ENCODE results near the gene POLL.

The POLL gene

GRCh38 chr10:101558204-101558603, 29.9 kb downstream of the POLL start:
- Histone ChIP-seq H3K9me3 (replicated peaks in 1 of 2; ENCODE audit: control insufficient read depth in 2 of 2, insufficient read depth in 1 of 2, low read depth in 1 of 2, low read length in 2 of 2) (peaks cover 0 to 2% of the 10 kb centered on the region in 2 donors), H3K18ac (ENCODE audit: low read length) (no peak overlapping the region), H2BK120ac (ENCODE audit: low read depth, low read length) (no peak overlapping the region), H2AFZ (ENCODE audit: low read length) (no peak overlapping the region), H3K9ac (ENCODE audit: low read depth, low read length, poor library complexity) (no peak overlapping the region), H3K4me3 (ENCODE audit: low read length in 2 of 2) (no peak overlapping the region), H3K23ac (ENCODE audit: low read depth, low read length, poor library complexity) (no peak overlapping the region), H2AK5ac (ENCODE audit: low read depth, low read length) (no peak overlapping the region), H2BK15ac (ENCODE audit: low read length) (no peak overlapping the region), H3K14ac (ENCODE audit: low read length) (no peak overlapping the region), H3K27ac (replicated peaks; ENCODE audit: low read length) (no peak overlapping the region), H3K36me3 (replicated peaks in 1 of 2; ENCODE audit: control insufficient read depth in 2 of 2, insufficient read depth in 2 of 2, low read length in 2 of 2) (peaks cover 0 to 12% of the 10 kb centered on the region in 2 donors), H3K4me2 (ENCODE audit: insufficient read depth, low read length, poor library complexity, severe bottlenecking) (no peak overlapping the region), H3K4ac (ENCODE audit: low read length) (no peak overlapping the region), H4K8ac (ENCODE audit: low read depth, low read length) (no peak overlapping the region), H3K4me1 (ENCODE audit: control insufficient read depth in 2 of 2, insufficient read depth in 1 of 2, low read depth in 1 of 2, low read length in 2 of 2) (peaks cover 0 to 2% of the 10 kb centered on the region in 2 donors), H2BK12ac (ENCODE audit: low read length) (no peak overlapping the region), H3K27me3 (ENCODE audit: control insufficient read depth in 3 of 3, insufficient read depth in 3 of 3, low read depth in 1 of 3, low read length in 3 of 3) (peaks cover 0 to 14% (median 0%) of the 10 kb centered on the region in 3 experiments), H2BK5ac (ENCODE audit: low read length) (no peak overlapping the region), H4K91ac (ENCODE audit: low read depth, low read length, poor library complexity) (no peak overlapping the region), H3K79me1 (ENCODE audit: low read depth, low read length) (no peaks in the 10 kb centered on the region)
- DNase-seq (ENCODE audit: low spot score), result no peak
- WGBS, 2 donors (ENCODE audit: extremely low coverage in 2 of 2, insufficient read length in 2 of 2, insufficient replicate concordance in 1 of 2), result no CpG with 5 or more reads among the region's 2 CpGs

DNA sequence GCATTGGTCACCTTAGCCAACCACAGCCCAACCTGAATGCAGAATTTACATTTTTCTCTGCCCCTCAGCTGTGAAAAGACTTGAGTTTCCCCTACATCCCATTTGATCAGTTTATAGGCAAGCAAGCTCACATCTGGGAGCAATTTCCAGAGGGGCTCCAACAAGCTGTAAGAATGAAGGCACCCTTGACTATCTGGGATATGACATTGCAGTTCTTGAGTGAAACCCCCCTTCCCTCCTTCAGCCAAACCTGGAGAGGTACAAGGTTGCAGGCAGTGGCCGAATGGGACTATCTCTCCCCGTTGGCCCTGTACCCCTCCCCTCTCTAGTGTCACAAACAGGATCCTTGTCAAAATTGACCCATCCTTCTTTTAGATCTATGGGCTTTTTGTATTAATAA, 30.5 kb downstream of the POLL start:
- peaks cover 0 to 2% of the 10 kb centered on the region in 2 donors for H3K4me1 ChIP-seq (ENCODE audit: control insufficient read depth in 2 of 2, insufficient read depth in 1 of 2, low read depth in 1 of 2, low read length in 2 of 2)
- H3K23ac ChIP-seq (ENCODE audit: low read depth, low read length, poor library complexity), result no peak overlapping the region
- H4K8ac ChIP-seq (ENCODE audit: low read depth, low read length), result no peak overlapping the region
- no peaks in the 10 kb centered on the region for H3K79me1 ChIP-seq (ENCODE audit: low read depth, low read length)
- no peak overlapping the region for H2BK15ac ChIP-seq (ENCODE audit: low read length)
- peaks cover 0 to 9% (median 0%) of the 10 kb centered on the region in 3 experiments for H3K27me3 ChIP-seq (ENCODE audit: control insufficient read depth in 3 of 3, insufficient read depth in 3 of 3, low read depth in 1 of 3, low read length in 3 of 3)
- H3K4me2 ChIP-seq (ENCODE audit: insufficient read depth, low read length, poor library complexity, severe bottlenecking), result no peak overlapping the region
- no peak overlapping the region for H2AK5ac ChIP-seq (ENCODE audit: low read depth, low read length)
- H2AFZ ChIP-seq (ENCODE audit: low read length), result no peak overlapping the region
- H3K18ac ChIP-seq (ENCODE audit: low read length), result no peak overlapping the region
- no peak overlapping the region for H3K27ac ChIP-seq (replicated peaks; ENCODE audit: low read length)
- H2BK5ac ChIP-seq (ENCODE audit: low read length), result no peak overlapping the region
- no CpG with 5 or more reads among the region's 2 CpGs for WGBS, 2 donors (ENCODE audit: extremely low coverage in 2 of 2, insufficient read length in 2 of 2, insufficient replicate concordance in 1 of 2)
- no peak overlapping the region for H2BK120ac ChIP-seq (ENCODE audit: low read depth, low read length)
- H4K91ac ChIP-seq (ENCODE audit: low read depth, low read length, poor library complexity), result no peak overlapping the region
- no peak for DNase-seq (ENCODE audit: low spot score)
- peaks cover 0 to 2% of the 10 kb centered on the region in 2 donors for H3K9me3 ChIP-seq (replicated peaks in 1 of 2; ENCODE audit: control insufficient read depth in 2 of 2, insufficient read depth in 1 of 2, low read depth in 1 of 2, low read length in 2 of 2)
- H2BK12ac ChIP-seq (ENCODE audit: low read length), result no peak overlapping the region
- H3K4me3 ChIP-seq (ENCODE audit: low read length in 2 of 2), result no peak overlapping the region
- no peak overlapping the region for H3K9ac ChIP-seq (ENCODE audit: low read depth, low read length, poor library complexity)
- peaks cover 0 to 17% of the 10 kb centered on the region in 2 donors for H3K36me3 ChIP-seq (replicated peaks in 1 of 2; ENCODE audit: control insufficient read depth in 2 of 2, insufficient read depth in 2 of 2, low read length in 2 of 2)
- H3K14ac ChIP-seq (ENCODE audit: low read length), result no peak overlapping the region
- H3K4ac ChIP-seq (ENCODE audit: low read length), result no peak overlapping the region

GRCh38 chr10:101552442-101552841, 35.6 kb downstream of the POLL start:
- no peak overlapping the region for H3K23ac ChIP-seq (ENCODE audit: low read depth, low read length, poor library complexity)
- H3K36me3 ChIP-seq (replicated peaks in 1 of 2; ENCODE audit: control insufficient read depth in 2 of 2, insufficient read depth in 2 of 2, low read length in 2 of 2), result peaks cover 4 to 35% of the 10 kb centered on the region in 2 donors

DNA sequence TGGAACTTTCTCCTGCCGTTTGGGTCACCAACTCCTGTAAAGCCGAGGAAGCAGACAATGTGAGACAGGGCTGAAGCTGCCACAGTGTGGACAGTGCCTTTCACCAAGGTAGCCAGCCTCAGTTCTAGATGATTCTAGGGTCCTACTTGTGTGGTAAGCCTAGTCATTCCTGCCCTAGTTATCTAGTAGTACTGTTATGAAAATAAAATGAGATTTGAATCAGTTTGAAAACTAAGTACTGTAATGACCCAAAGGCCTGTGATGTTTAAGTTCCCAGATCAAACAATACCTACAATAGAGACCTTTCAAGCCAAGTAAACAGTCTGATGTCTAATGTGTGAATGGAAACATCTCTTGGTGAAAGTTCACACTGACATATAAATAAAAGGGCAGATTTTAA, 37.1 kb downstream of the POLL start:
- no peak overlapping the region for H3K14ac ChIP-seq (ENCODE audit: low read length)
- H2BK120ac ChIP-seq (ENCODE audit: low read depth, low read length), result no peak overlapping the region
- H3K18ac ChIP-seq (ENCODE audit: low read length), result no peak overlapping the region
- H2AFZ ChIP-seq (ENCODE audit: low read length), result no peak overlapping the region
- H4K91ac ChIP-seq (ENCODE audit: low read depth, low read length, poor library complexity), result no peak overlapping the region
- no peaks in the 10 kb centered on the region for H3K79me1 ChIP-seq (ENCODE audit: low read depth, low read length)
- peaks cover 4 to 35% of the 10 kb centered on the region in 2 donors for H3K36me3 ChIP-seq (replicated peaks in 1 of 2; ENCODE audit: control insufficient read depth in 2 of 2, insufficient read depth in 2 of 2, low read length in 2 of 2)
- H3K4me1 ChIP-seq (ENCODE audit: control insufficient read depth in 2 of 2, insufficient read depth in 1 of 2, low read depth in 1 of 2, low read length in 2 of 2), result peaks cover 0 to 2% of the 10 kb centered on the region in 2 donors
- no peak overlapping the region for H3K4me2 ChIP-seq (ENCODE audit: insufficient read depth, low read length, poor library complexity, severe bottlenecking)
- H3K9me3 ChIP-seq (replicated peaks in 1 of 2; ENCODE audit: control insufficient read depth in 2 of 2, insufficient read depth in 1 of 2, low read depth in 1 of 2, low read length in 2 of 2), result peaks cover 0 to 2% of the 10 kb centered on the region in 2 donors
- H3K27me3 ChIP-seq (ENCODE audit: control insufficient read depth in 3 of 3, insufficient read depth in 3 of 3, low read depth in 1 of 3, low read length in 3 of 3), result no peaks in the 10 kb centered on the region
- no peak overlapping the region for H2BK5ac ChIP-seq (ENCODE audit: low read length)
- H4K8ac ChIP-seq (ENCODE audit: low read depth, low read length), result no peak overlapping the region
- no peak overlapping the region for H3K4me3 ChIP-seq (ENCODE audit: low read length in 2 of 2)
- H2BK15ac ChIP-seq (ENCODE audit: low read length), result no peak overlapping the region
- no peak overlapping the region for H3K9ac ChIP-seq (ENCODE audit: low read depth, low read length, poor library complexity)
- H3K4ac ChIP-seq (ENCODE audit: low read length), result no peak overlapping the region
- H2AK5ac ChIP-seq (ENCODE audit: low read depth, low read length), result no peak overlapping the region
- DNase-seq (ENCODE audit: low spot score), result no peak
- no CpG with 5 or more reads among the region's 2 CpGs for WGBS, 2 donors (ENCODE audit: extremely low coverage in 2 of 2, insufficient read length in 2 of 2, insufficient replicate concordance in 1 of 2)
- no peak overlapping the region for H2BK12ac ChIP-seq (ENCODE audit: low read length)
- no peak overlapping the region for H3K23ac ChIP-seq (ENCODE audit: low read depth, low read length, poor library complexity)
- H3K27ac ChIP-seq (replicated peaks; ENCODE audit: low read length), result no peak overlapping the region

More at GRCh38 chr10:101552442-101552841, 35.6 kb downstream of the POLL start:
- Histone ChIP-seq H4K91ac (ENCODE audit: low read depth, low read length, poor library complexity) (no peak overlapping the region), H2BK12ac (ENCODE audit: low read length) (no peak overlapping the region), H2AK5ac (ENCODE audit: low read depth, low read length) (no peak overlapping the region), H4K8ac (ENCODE audit: low read depth, low read length) (no peak overlapping the region), H2AFZ (ENCODE audit: low read length) (no peak overlapping the region), H3K9me3 (replicated peaks in 1 of 2; ENCODE audit: control insufficient read depth in 2 of 2, insufficient read depth in 1 of 2, low read depth in 1 of 2, low read length in 2 of 2) (peaks cover 0 to 3% of the 10 kb centered on the region in 2 donors), H2BK15ac (ENCODE audit: low read length) (no peak overlapping the region), H3K4me2 (ENCODE audit: insufficient read depth, low read length, poor library complexity, severe bottlenecking) (no peak overlapping the region), H3K27ac (replicated peaks; ENCODE audit: low read length) (no peak overlapping the region), H2BK5ac (ENCODE audit: low read length) (no peak overlapping the region), H3K4me1 (ENCODE audit: control insufficient read depth in 2 of 2, insufficient read depth in 1 of 2, low read depth in 1 of 2, low read length in 2 of 2) (peaks cover 0 to 2% of the 10 kb centered on the region in 2 donors), H2BK120ac (ENCODE audit: low read depth, low read length) (no peak overlapping the region), H3K27me3 (ENCODE audit: control insufficient read depth in 3 of 3, insufficient read depth in 3 of 3, low read depth in 1 of 3, low read length in 3 of 3) (no peaks in the 10 kb centered on the region), H3K79me1 (ENCODE audit: low read depth, low read length) (no peaks in the 10 kb centered on the region), H3K9ac (ENCODE audit: low read depth, low read length, poor library complexity) (no peak overlapping the region), H3K4ac (ENCODE audit: low read length) (no peak overlapping the region), H3K4me3 (ENCODE audit: low read length in 2 of 2) (no peak overlapping the region), H3K18ac (ENCODE audit: low read length) (no peak overlapping the region), H3K14ac (ENCODE audit: low read length) (no peak overlapping the region)
- DNase-seq (ENCODE audit: low spot score), result no peak
- WGBS, 2 donors (ENCODE audit: extremely low coverage in 2 of 2, insufficient read length in 2 of 2, insufficient replicate concordance in 1 of 2), result no CpG with 5 or more reads among the region's 3 CpGs
